Mucosa of descending colon (tissue), 3 donors: ENCODE data around the gene TACC2. TPM values are rescaled to one million over a fixed set of nuclear protein-coding genes. Genes with fewer than 3 reads are reported as not detected.
"Not testable (repeated sequence)": the region's sequence is repeated elsewhere in the genome, so short reads cannot be mapped to it uniquely, and the experiment has no call there.

Source experiments
- ATAC-seq: fragments of 200-7000 bp; cut with Tn5 transposase; one replicate; pipeline ENCODE4 v1.9.1; 2020; ENCODE audit warnings: mild to moderate bottlenecking, moderate library complexity
- DNase-seq, 3 donors: peaks; one replicate each; pipeline ENCODE4 v3.0.0-alpha.2; 2020
- H3K36me3 ChIP-seq: fragments of 200-600 bp; one replicate; pipeline ENCODE4 v1.8.0; 2021; ENCODE audit warnings: low read depth, mild to moderate bottlenecking
- H3K4me1 ChIP-seq: fragments of 200-600 bp; one replicate; pipeline ENCODE4 v1.8.0; 2021; ENCODE audit warnings: low read depth, mild to moderate bottlenecking
- H3K4me3 ChIP-seq: fragments of 200-600 bp; one replicate; pipeline ENCODE4 v1.8.0; 2021; ENCODE audit warnings: mild to moderate bottlenecking
- H3K9me3 ChIP-seq: fragments of 200-600 bp; one replicate; pipeline ENCODE4 v1.8.0; 2021; ENCODE audit warnings: mild to moderate bottlenecking
- intact Hi-C, 2 donors: fragments of 100-400 bp; cut with DNase I in 1 of 2; cut with micrococcal nuclease in 1 of 2; formaldehyde crosslinking; loops; one replicate each; pipeline versions ENCODE4 v1.11.0 to v1.11.1; 2022; cut with DNase I, micrococcal nuclease
- total RNA-seq, 3 donors: library from RNA; stranded (reverse); fragmentation: NEBNext Ultra II Directional in 2 of 3; extraction: Animal tissue kit (Norgen Biotek cat#: 25700) in 2 of 3; gene quantifications; one replicate each; pipeline versions ENCODE4 v1.2.1 to v1.2.4, GENCODE V29; 2021 to 2023
- TF ChIP-seq, protein P1 (sequence below): fragments of 200-600 bp; IDR thresholded peaks from one replicate; pipeline ENCODE4 v1.8.0; 2022; ENCODE audit warnings: antibody characterized with exemption, mild to moderate bottlenecking
- donor health status: DM: no; HTN: no; CAD: no; lungs with moderate emphysema.
- donor health status: DM: no; HTN: no; CAD: no.
- donor health status: DM: no; HTN: yes; CAD: no.

The TACC2 gene
- total RNA-seq, 3 donors from 2014 or later = 97.5 to 170 (median 133) TPM

DNA sequence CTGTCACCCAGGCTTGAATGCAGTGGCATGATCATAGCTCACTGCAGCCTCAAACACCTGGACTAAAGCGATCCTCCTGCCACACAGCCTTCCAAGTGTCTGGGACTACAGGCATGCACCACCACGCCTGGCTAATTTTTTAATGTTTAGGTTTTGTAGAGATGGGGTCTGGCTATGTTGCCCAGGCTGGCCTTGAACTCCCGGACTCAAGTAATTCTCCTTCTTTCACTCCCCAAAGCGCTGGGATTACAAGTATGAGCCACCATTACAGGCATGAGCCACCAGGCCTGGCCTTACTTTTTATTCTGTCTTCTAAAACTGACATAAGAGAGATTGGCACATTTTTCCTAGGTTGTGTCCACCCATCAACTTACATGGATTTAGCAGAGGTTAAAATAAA, 33.3 kb downstream of the TACC2 start:
- intact Hi-C loops = no loop called here

DNA sequence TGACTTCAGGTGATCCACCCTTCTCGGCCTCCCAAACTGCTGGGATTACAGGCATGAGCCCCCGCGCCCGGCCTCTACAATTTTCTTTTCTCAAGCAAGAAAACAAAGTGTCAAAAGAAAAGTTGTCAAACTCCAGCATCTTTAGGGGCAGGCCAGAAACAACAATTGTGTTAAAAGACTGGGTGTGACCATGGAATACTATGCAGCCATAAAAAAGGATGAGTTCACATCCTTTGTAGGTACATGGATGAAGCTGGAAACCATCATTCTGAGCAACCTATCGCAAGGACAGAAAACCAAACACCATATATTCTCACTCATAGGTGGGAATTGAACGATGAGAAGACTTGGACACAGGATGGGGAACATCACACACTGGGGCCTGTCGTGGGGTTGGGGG, 34.3 kb downstream of the TACC2 start:
- intact Hi-C loops, DNase-seq, H3K4me1 ChIP-seq, H3K9me3 ChIP-seq, H3K36me3 ChIP-seq, ATAC-seq, H3K4me3 ChIP-seq: not testable (repeated sequence)

More for the DNA sequence above, 33.3 kb downstream of the TACC2 start:
- H3K9me3 ChIP-seq = no peaks in the 10 kb centered on the region
- H3K4me3 ChIP-seq = no peak overlapping the region
- H3K36me3 ChIP-seq = no peaks in the 10 kb centered on the region
- H3K4me1 ChIP-seq = peaks cover 7% of the 10 kb centered on the region
- TF ChIP-seq, protein P1, sequence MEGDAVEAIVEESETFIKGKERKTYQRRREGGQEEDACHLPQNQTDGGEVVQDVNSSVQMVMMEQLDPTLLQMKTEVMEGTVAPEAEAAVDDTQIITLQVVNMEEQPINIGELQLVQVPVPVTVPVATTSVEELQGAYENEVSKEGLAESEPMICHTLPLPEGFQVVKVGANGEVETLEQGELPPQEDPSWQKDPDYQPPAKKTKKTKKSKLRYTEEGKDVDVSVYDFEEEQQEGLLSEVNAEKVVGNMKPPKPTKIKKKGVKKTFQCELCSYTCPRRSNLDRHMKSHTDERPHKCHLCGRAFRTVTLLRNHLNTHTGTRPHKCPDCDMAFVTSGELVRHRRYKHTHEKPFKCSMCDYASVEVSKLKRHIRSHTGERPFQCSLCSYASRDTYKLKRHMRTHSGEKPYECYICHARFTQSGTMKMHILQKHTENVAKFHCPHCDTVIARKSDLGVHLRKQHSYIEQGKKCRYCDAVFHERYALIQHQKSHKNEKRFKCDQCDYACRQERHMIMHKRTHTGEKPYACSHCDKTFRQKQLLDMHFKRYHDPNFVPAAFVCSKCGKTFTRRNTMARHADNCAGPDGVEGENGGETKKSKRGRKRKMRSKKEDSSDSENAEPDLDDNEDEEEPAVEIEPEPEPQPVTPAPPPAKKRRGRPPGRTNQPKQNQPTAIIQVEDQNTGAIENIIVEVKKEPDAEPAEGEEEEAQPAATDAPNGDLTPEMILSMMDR = no peak
- no peak for ATAC-seq
- no peak for DNase-seq

DNA sequence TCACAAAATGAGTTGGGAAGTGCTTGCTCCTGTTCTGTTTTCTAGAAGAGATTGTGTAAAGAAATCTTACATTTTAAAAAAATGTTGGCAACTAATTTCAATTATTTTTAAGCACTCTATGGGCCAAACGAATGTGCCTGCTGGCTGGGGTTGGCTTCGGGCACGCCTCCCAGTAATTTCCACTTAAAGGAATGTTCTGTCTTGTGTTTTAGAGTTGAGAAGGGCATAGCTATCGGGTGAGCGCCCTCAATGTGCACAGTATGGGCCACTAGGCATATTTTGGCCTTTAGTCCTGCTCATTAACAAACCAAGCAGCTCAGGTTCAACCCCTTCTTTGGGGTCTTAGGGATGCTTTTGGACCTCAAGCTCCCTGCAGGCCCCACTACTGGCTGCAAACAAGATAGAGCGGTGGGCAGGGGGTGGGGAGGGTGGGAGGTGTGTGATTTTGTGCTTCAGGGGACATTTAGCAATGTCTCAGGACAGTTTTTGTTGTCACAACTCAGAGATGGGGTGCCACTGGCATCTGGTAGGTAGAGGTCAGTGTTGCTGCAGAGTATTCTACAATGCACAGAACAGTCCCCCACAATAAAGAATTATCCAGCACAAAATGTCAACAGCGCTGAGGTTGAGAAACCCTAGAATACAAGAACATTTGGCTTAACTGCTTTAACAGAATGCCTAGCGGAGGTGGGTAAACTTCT, 40.7 kb downstream of the TACC2 start:
- ATAC-seq = no peak
- H3K9me3 ChIP-seq = no peaks in the 10 kb centered on the region
- H3K4me1 ChIP-seq = peaks cover 13% of the 10 kb centered on the region
- intact Hi-C loops = no loop called here
- H3K36me3 ChIP-seq = no peaks in the 10 kb centered on the region
- no peak overlapping the region for H3K4me3 ChIP-seq
- no peak for DNase-seq
- TF ChIP-seq, protein P1 = no peak

DNA sequence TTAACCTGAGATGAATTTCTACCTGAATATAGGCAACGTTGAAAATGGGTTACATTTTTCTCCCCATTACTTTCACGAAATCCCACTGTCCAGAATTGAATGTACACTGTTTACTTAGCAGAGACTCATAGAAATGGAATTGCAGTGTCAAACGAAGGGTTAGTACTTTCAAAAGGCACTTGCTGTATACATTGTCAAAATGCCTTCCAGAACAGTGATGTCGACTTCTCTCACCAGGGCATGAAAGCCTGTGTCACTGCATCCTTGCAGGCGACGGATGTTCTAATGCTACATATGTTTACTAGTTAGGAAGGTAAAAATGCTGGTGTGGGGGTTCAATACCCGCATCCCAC, 41.2 kb downstream of the TACC2 start:
- H3K4me3 ChIP-seq = no peak overlapping the region
- TF ChIP-seq, protein P1 = no peak
- no peak for DNase-seq
- H3K4me1 ChIP-seq = peaks cover 13% of the 10 kb centered on the region
- H3K9me3 ChIP-seq = no peaks in the 10 kb centered on the region
- ATAC-seq = no peak
- no peaks in the 10 kb centered on the region for H3K36me3 ChIP-seq
- intact Hi-C loops = no loop called here

DNA sequence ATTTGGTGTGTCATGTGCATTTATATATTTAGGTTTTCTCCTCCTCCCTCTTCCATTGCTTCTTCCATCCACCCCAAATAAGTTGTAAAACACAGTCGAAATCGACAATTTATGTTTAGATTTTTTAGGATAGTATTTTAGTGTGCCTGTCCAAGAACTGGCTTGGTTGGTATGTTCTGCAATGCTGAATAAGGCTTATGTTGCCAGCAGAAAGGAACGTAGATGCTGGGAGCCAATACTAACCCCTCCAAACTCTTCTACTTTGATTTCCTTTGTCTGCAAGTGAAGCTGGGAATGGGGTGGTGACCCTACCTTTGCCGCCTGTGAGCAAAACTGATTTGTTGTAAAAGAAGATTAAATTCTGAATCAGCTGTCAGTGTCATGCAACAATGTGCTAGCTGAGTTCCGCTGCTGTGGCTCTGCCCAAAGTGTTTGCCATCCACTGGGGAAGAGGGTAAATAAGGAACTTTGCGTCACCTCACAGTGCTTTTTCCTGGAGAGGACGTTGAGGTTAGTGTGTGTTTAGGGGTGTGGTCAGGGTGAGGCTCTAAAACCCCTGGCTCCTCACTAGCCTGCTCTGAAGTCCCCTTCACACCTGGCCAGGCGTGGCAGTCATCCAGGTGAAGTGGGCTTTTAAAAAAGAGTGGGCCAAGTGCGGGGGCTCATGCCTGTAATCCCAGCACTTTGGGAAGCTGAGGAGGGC, 44.4 kb downstream of the TACC2 start:
- no peaks in the 10 kb centered on the region for H3K9me3 ChIP-seq
- DNase-seq (peak; percentile 65 to 79 (median 73)), ATAC-seq (peak; percentile 94)
- intact Hi-C loops = no loop called here
- TF ChIP-seq, protein P1 = no peak
- peaks cover 13% of the 10 kb centered on the region for H3K4me1 ChIP-seq
- H3K4me3 ChIP-seq = no peak overlapping the region
- no peaks in the 10 kb centered on the region for H3K36me3 ChIP-seq

DNA sequence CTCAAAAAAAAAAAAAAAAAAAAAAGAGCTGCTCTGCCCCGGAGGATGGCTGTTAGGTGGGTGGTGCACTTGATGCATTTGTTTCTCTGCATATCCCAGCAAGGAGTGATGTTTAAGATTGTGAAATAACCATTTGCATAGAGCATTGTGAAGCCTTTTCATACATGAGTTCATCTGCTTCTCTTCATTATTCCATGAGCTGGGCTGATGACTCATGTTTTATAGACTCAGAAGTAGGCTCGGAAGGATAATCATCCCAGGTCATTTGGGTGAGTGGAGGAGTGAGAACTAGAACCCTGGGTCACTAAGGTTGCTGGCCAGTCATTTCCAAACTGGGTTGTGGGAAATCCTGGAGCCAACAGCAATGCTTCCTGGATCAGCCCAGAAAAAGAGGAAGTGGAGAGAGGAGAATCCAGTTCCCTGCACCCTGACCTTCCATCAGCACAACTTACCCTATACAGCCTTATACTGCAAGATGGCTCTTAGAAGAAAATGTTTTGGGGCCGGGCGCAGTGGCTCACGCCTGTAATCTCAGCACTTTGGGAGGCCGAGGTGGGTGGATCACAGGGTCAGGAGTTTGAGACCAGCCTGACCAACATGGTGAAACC, 45.3 kb downstream of the TACC2 start:
- H3K36me3 ChIP-seq = no peaks in the 10 kb centered on the region
- no peak for DNase-seq

More for the DNA sequence above, 45.3 kb downstream of the TACC2 start:
- peaks cover 13% of the 10 kb centered on the region for H3K4me1 ChIP-seq
- peak; percentile 85 for ATAC-seq
- TF ChIP-seq, protein P1 = no peak
- intact Hi-C loops = no loop called here
- no peaks in the 10 kb centered on the region for H3K9me3 ChIP-seq
- no peak overlapping the region for H3K4me3 ChIP-seq
